ENCODE data around the gene CMTM1.

GRCh38 chr16:66599726-66600125 is 33.5 kb downstream of the CMTM1 start:
- TF ChIP-seq CTCF (IDR thresholded peaks at IDR 0.05; ENCODE audit: borderline replicate concordance, extremely low read depth, low read length, poor library complexity, severe bottlenecking) (no peak), EZH2 (IDR thresholded peaks at IDR 0.05; ENCODE audit: borderline replicate concordance, low read depth, low read length, severe bottlenecking) (no peak)

All from DND-41 (cell line).